ENCODE data around the gene FXYD3.

Gene FXYD3

DNA sequence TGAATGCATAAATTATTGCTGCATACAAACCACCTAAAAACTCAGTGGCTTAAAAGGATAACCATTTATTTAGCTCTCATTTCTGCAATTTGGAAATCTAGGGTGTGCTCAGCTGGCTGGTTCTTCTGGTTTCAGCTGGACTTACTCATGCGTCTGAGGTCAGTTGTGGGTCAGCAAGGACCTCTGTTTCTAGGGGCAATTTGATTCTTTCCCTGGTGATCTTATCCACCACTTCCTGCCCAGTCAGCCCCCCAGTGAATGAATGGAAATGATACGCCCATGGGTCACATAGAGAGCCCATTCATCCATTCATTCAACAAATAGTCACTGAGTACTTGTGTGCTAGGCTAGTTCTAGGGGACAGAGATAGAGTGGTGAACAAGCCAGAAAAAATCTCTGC, 48.8 kb downstream of the FXYD3 start:
- no peak for DNase-seq

DNA sequence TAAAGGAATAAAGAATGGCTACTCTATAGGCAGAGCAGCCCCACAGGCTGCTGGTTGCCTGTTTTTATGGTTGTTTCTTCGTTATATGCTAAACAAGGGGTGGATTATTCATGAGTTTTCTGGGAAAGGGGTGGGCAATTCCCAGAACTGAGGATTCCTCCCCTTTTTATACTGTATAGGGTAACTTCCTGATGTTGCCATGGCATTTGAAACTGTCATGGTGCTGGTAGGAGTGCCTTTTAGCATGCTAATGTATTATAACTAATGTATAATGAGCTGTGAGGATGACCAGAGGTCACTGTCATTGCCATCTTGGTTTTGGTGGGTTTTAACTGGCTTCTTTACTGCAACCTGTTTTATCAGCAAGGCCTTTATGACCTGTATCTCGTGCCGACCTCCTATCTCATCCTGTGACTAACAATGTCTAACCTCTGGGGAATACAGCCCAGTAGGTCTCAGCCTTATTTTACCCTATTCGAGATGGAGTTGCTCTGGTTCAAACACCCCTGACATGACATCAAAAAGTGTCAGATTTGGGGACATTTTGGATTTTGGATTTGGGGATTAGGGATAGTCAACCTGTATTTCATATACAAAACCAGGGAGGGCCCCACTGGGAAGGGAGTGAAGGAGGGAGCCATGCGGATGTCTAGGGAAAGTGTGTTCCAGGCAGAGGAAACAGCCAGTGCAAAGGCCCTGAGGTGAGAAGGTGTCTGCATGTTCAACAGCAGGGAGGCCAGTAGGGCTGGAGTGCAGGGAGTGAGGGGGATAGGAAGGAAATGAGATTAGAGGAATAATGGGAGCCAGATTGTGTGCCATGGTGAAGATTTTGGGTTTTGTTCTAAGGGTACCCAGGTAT, 49.8 kb downstream of the FXYD3 start:
- DNase-seq, result no peak

DNA sequence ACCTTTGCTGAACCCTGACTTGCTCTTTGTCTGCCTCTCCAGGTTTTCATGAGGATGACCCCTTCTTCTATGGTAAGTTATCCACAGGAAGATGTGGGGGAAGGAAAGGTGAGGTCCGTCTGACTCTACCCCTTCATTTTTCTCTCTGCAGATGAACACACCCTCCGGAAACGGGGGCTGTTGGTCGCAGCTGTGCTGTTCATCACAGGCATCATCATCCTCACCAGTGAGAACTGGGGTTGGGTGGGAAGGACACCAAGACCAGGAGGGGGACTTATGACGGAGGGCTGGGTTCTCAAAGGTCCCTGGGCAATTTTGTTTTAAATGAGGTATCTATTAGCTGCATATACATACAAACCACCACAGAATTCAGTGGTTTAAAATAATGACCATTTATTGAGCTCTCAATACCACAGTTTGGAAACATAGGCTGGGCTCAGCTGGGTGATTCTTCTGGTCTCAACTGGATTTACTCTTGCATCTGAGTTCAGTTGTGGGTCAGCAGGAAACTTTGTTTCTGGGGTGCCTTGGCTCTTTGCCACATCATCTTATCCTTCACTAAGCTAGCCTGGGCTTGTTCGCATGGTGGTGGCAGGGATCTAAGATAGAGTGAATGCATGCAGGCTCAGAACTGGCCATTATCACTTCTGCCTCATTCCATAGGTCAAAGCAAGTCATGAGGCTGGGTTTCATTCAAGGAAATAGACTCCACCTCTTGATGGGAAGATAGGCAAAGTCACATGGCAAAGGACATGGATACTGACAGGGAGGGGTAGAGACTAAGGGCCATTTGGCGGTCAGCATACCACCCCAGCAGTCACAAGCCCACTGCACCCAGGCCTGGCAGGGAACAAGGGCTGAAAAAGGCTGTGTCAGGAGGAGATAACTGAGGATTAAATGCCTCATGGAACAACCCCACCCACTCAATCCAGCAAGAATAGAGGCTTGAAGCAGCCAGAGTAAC, 50.8 kb downstream of the FXYD3 start:
- DNase-seq, result no peak

DNA sequence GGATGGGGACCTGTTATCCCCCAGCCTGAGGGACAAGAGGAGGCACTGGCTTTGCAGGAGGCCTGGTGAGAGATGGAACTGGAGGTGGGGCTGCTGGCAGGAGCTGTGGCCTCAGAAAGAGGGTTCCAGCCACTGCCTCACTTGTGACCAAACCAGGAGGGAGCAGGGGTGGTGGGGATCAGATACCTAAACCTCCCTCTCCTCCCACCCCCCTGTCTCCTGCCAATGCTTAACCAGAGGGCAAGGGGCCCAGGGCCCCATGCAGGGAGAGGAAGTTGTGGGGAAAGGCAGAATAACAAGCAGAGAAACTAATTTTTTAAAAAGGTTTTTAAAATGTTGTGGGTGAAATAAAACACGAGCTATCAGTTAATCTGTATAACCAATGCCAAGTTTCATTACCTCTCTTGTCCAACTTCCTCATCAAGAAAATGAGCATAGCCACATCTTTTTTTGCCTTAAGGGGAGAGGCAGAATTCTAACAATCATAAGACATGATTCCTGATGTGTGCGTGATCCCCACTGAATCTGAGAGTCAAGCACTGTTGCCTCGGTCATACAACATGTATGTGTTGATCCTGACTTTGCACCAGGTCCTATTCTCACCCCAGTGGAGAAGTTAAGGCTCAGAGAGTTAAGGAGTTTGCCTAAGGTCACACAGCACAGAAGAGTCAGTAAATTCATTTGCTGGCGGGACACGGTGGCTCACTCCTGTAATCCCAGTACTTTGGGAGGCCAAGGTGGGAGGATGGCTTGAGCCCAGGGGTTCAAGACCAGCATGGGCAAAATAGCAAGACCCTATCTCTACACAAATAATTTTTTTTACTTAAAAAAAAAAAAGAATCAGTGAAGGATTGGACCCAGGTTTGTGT, 51.9 kb downstream of the FXYD3 start:
- DNase-seq, result no peak

DNA sequence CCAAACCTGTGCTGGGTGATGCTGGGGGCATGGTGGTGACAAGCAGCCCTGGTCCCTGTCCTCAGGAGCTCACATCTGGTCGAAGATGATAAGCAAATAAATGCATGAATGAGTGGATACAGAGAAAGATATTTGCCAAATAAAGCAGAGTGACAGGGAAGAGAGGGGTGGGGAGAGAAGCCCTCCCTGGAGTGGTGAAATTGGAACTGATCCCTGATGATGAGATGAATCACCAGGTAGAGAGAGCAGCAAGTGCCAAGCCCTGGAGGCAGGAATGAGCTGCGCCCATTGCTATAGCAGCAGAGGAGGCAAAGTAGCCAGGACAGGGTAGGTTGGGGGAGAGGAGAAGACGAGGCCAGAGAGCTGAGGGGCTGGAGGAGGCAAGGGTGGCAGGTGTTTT, 52.6 kb downstream of the FXYD3 start:
- DNase-seq, result peak; percentile 54

DNA sequence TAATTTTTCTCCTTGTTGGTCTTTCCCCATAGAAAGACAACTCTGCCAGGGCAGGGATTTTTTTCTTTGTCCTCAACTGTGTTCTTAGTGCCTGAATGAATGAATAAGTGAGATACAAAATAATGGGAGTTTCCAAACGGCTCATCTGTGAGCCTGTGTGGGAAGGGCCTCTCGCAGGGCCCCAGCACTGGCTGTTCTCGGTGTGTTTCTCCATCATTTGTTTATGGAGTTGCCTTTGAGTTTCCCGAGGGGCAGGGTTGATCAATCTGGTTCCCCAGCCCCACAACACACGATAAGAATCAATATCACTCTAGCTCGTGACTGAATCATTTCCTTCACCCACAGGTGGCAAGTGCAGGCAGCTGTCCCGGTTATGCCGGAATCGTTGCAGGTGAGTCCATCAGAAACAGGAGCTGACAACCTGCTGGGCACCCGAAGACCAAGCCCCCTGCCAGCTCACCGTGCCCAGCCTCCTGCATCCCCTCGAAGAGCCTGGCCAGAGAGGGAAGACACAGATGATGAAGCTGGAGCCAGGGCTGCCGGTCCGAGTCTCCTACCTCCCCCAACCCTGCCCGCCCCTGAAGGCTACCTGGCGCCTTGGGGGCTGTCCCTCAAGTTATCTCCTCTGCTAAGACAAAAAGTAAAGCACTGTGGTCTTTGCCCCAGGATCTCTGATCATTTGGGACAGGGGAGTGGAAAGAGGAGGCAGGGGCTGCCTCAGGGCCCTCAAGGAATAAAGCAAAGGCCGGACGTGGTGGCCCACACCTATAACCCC, 53.8 kb downstream of the FXYD3 start:
- no peak for DNase-seq

DNA sequence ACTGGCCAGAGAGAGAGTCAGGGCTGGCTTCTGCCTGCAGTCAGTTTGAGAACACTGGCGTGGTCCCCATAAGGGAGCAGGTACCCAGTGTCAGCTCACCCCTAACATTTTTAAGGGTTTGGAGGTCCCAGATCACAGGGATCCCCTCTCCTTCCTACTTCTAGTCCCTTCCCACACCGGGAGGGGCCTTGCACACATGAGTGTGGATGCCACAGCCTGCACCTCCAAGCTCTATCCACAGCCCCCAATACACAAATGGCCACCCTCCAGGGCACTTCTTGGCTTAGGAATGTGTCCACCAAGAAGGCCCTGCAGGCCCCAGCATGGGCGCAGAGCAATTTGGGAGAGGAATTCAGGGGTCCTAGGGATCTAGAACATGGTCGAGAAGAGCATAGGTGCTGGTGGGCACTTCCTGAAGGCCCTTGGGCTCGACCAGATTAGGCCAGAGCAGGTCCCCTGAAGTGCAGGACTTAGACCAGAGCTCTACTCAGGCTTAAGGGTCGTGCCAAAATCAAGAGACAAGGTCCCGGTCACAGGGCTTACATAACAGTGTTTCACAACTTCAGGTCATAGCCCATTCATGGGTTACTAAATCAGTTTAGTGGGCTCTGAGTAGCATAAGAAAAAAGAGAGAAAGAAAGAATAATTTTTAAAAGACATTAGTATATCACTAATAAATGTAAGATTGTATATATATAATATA, 54.9 kb downstream of the FXYD3 start:
- no peak for DNase-seq

DNA sequence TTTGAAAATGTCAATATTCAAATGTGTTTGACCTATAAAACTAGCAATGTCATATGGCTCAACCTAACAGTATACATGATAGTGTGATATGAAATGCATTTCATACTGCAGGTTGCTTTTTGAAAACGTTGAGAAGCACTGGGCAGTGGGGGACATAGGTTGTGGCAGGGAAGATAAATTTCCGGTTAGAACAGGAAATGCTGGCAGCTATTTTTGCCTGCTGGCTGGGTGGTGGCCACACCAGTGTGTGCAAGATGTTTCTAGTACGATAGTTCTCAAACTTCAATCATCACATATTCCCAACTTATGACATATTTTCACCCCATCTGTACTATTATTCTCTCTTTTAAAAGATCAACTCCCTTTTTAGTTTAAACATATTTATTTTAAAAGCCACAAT, 56.1 kb downstream of the FXYD3 start:
- no peak for DNase-seq

Data from NCI-H69 (cell line).